Measurements from ENCODE around the gene CD27. TPM values are rescaled to one million over a fixed set of nuclear protein-coding genes. Genes with fewer than 3 reads are reported as not detected.
A peak's percentile ranks its signal among the peaks of the same experiment; 100 is the strongest.

Gene CD27
- total RNA-seq = not detected in 2 replicates

GRCh38 chr12:6444704-6445688, at the start of gene CD27:
Gene CD27 (plus strand): TSS chr12:6444955. CDS start chr12:6445096, 141 bp downstream.
- TF ChIP-seq CTCF (IDR thresholded peaks at IDR 0.05; ENCODE audit: insufficient read depth, low read length, severe bottlenecking) = no peak
- DNase-seq (ENCODE audit: low read depth) (no peak), FAIRE-seq (no peak)
- Histone ChIP-seq H3K4me3 (ENCODE audit: low read depth, low read length) (no peak within 1 kb of the TSS), H3K27me3 (ENCODE audit: control insufficient read depth, insufficient read depth, low read length) (no peaks in the 10 kb centered on the region), H3K36me3 (ENCODE audit: control insufficient read depth, insufficient read depth, low read length) (peaks cover 1% of the 10 kb centered on the region)

GRCh38 chr12:6396031-6396430, 48.7 kb upstream of the CD27 start:
- FAIRE-seq = no peak
- H3K4me3 ChIP-seq (ENCODE audit: low read depth, low read length) = no peak overlapping the region
- DNase-seq (ENCODE audit: low read depth) = no peak
- H3K27me3 ChIP-seq (ENCODE audit: control insufficient read depth, insufficient read depth, low read length) = no peaks in the 10 kb centered on the region
- peaks cover 1% of the 10 kb centered on the region for H3K36me3 ChIP-seq (ENCODE audit: control insufficient read depth, insufficient read depth, low read length)
- TF ChIP-seq CTCF (IDR thresholded peaks at IDR 0.05; ENCODE audit: insufficient read depth, low read length, severe bottlenecking) = no peak

GRCh38 chr12:6399884-6400644, 44.7 kb upstream of the CD27 start:
- no peaks in the 10 kb centered on the region for H3K36me3 ChIP-seq (ENCODE audit: control insufficient read depth, insufficient read depth, low read length)
- TF ChIP-seq CTCF (IDR thresholded peaks at IDR 0.05; ENCODE audit: insufficient read depth, low read length, severe bottlenecking) = no peak
- DNase-seq (ENCODE audit: low read depth) (no peak), FAIRE-seq (no peak)
- no peak overlapping the region for H3K4me3 ChIP-seq (ENCODE audit: low read depth, low read length)
- no peaks in the 10 kb centered on the region for H3K27me3 ChIP-seq (ENCODE audit: control insufficient read depth, insufficient read depth, low read length)

GRCh38 chr12:6404390-6404789, 40.4 kb upstream of the CD27 start:
- FAIRE-seq (no peak), DNase-seq (ENCODE audit: low read depth) (no peak)
- Histone ChIP-seq H3K27me3 (ENCODE audit: control insufficient read depth, insufficient read depth, low read length) (no peaks in the 10 kb centered on the region), H3K4me3 (ENCODE audit: low read depth, low read length) (no peak overlapping the region), H3K36me3 (ENCODE audit: control insufficient read depth, insufficient read depth, low read length) (no peaks in the 10 kb centered on the region)
- no peak for TF ChIP-seq CTCF (IDR thresholded peaks at IDR 0.05; ENCODE audit: insufficient read depth, low read length, severe bottlenecking)

GRCh38 chr12:6405963-6406362, 38.8 kb upstream of the CD27 start:
- DNase-seq (ENCODE audit: low read depth) (no peak), FAIRE-seq (peak; percentile 18)
- no peaks in the 10 kb centered on the region for H3K27me3 ChIP-seq (ENCODE audit: control insufficient read depth, insufficient read depth, low read length)
- no peaks in the 10 kb centered on the region for H3K36me3 ChIP-seq (ENCODE audit: control insufficient read depth, insufficient read depth, low read length)
- H3K4me3 ChIP-seq (ENCODE audit: low read depth, low read length) = no peak overlapping the region
- TF ChIP-seq CTCF (IDR thresholded peaks at IDR 0.05; ENCODE audit: insufficient read depth, low read length, severe bottlenecking) = no peak
